Adrenal gland (tissue), 12 donors: ENCODE measurements around the gene IDH3G. TPM values are rescaled to one million over a fixed set of nuclear protein-coding genes. Genes with fewer than 3 reads are reported as not detected.

Experiments used
- DNase-seq, 7 donors: peaks; one replicate each; pipeline ENCODE4 v3.0.0-alpha.2; 2019 to 2020
- H3K27ac ChIP-seq, 5 donors: fragments of 200-600 bp; sonication (generic) in 4 of 5; 1 replicate in 3 of 5; 2 replicates in 2 of 5; pipeline versions ENCODE4 v1.5.1 to v1.8.0; 2016 to 2020; ENCODE audit warnings: mild to moderate bottlenecking in 1 of 5
- H3K27me3 ChIP-seq: fragments of 200-600 bp; 2 replicates; pipeline ENCODE4 v1.8.0; 2021
- H3K36me3 ChIP-seq, 2 donors: fragments of 200-600 bp; replicated peaks in 1 of 2; 1 replicate in 1 of 2; 2 replicates in 1 of 2; pipeline versions ENCODE4 v1.5.1 to v1.8.0; 2018 to 2022
- H3K4me1 ChIP-seq, 2 donors: fragments of 200-600 bp; replicated peaks in 1 of 2; 1 replicate in 1 of 2; 2 replicates in 1 of 2; pipeline versions ENCODE4 v1.5.1 to v1.8.0; 2018 to 2021
- H3K4me3 ChIP-seq, 4 donors: fragments of 200-600 bp; sonication (generic) in 3 of 4; one replicate each; pipeline ENCODE4 v1.5.1; 2016 to 2018
- H3K9me3 ChIP-seq, 3 donors: fragments of 200-600 bp; sonication (generic) in 1 of 3; replicated peaks in 1 of 3; 1 replicate in 2 of 3; 2 replicates in 1 of 3; pipeline versions ENCODE4 v1.5.1 to v1.8.0; 2016 to 2021
- CTCF ChIP-seq, 6 experiments: fragments of 450-650 bp in 4 of 6; fragments of 200-600 bp in 2 of 6; sonication (generic) in 1 of 6; IDR thresholded peaks; 1 replicate in 5 of 6; 2 replicates in 1 of 6; pipeline versions ENCODE4 v1.5.1 to v1.8.0; 2016 to 2021; ENCODE audit warnings: antibody characterized with exemption in 6 of 6, mild to moderate bottlenecking in 2 of 6, moderate library complexity in 1 of 6
- POLR2A ChIP-seq, 2 donors: fragments of 450-650 bp; IDR thresholded peaks; one replicate each; pipeline ENCODE4 v1.6.1; 2017; ENCODE audit warnings: antibody characterized with exemption in 2 of 2, mild to moderate bottlenecking in 2 of 2, moderate library complexity in 1 of 2
- WGBS, 4 donors: extraction: QIAGEN DNeasy Blood & Tissue Kit in 2 of 4; methylation state at CpG; one replicate each; pipeline versions ENCODE4 v1.1.5 to v1.1.7; 2013 to 2017; 5-methylcytosine and 5-hydroxymethylcytosine counted together
- intact Hi-C, 2 donors: fragments of 100-400 bp; cut with DNase I; formaldehyde crosslinking; loops; one replicate each; pipeline versions ENCODE4 v1.14.1 to v1.15.0; 2022 to 2023
- polyA plus RNA-seq, 3 donors: library from polyadenylated mRNA; stranded (reverse); fragments of 200-250 nt in 2 of 3; fragments of 350-450 nt in 1 of 3; fragmentation: Illumina TruSeq in 1 of 3; extraction: RNeasy Lipid Tissue Mini Kit (QIAGEN cat#74804) in 1 of 3; gene quantifications; one replicate each; pipeline ENCODE4 v1.2.3, GENCODE V29; 2013 to 2014
- total RNA-seq, 9 donors: library from RNA; depleted of rRNA in 4 of 9; stranded (reverse); fragments of >200 nt in 4 of 9; fragments of 120-200 nt in 1 of 9; fragmentation: NEBNext Ultra II Directional in 1 of 9; extraction: Animal tissue kit (Norgen Biotek cat#: 25700) in 1 of 9; gene quantifications; one replicate each; pipeline versions ENCODE4 v1.1.0 to v1.2.4, GENCODE V29; 2013 to 2023
- donor health status: healthy with polysubstance abuse.
- donor health status: Bipolar disorder and iron deficiency.
- donor health status: DM: yes; HTN: yes; CAD: no.
- donor health status: DM: no; HTN: no; CAD: no.
- donor health status: DM: no; HTN: no; CAD: no.
- donor health status: DM: yes; HTN: yes; CAD: no.

The IDH3G gene
- total and polyA plus RNA-seq, 12 donors: 68.4 to 144 (median 85.2) TPM

- no peak overlapping the region for H3K27ac ChIP-seq
- H3K27me3 ChIP-seq: no peaks in the 10 kb centered on the region
- no peaks in the 10 kb centered on the region for H3K9me3 ChIP-seq
- no peak for TF ChIP-seq POLR2A (IDR thresholded peaks at IDR 0.05)
- no peaks in the 10 kb centered on the region for H3K4me1 ChIP-seq
- no peak for DNase-seq
- H3K4me3 ChIP-seq: no peak overlapping the region
- peaks cover 0 to under 1% of the 10 kb centered on the region in 2 donors for H3K36me3 ChIP-seq
- 64 to 96% (median 77%) methylated on average over 5 to 14 of the region's 14 CpGs for WGBS, 4 donors
- intact Hi-C loops: no loop called here
These were observed 8.4 kb upstream of the IDH3G start for GRCh38 chrX:153802513-153803045.

DNA sequence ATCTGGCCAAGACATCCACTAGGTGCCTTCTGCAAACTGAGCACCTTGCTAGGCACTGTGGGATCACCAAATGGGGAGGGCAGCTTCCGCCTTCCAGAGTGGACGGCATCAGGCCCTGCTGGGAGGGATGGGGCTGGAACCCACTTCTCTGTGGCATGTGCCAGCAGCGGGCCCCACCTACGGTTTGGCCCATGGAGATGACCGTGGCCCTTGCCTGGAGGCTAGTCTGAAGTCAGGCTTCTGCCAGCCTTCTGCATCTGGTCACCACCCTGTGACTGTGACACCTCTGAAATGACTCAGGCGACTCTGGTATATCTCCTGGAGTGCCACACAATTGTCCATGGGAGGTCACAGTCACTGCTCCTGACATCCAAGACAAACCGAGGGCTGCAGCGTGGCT, 7.5 kb upstream of the IDH3G start:
- no peaks in the 10 kb centered on the region for H3K4me1 ChIP-seq
- H3K27me3 ChIP-seq: no peaks in the 10 kb centered on the region
- H3K27ac ChIP-seq: no peak overlapping the region
- peaks cover 0 to 9% of the 10 kb centered on the region in 2 donors for H3K36me3 ChIP-seq
- WGBS, 4 donors: 78 to 88% (median 87%) methylated on average over 4 to 8 of the region's 8 CpGs; no CpG with 5 or more reads in 1 of the 4 donors
- TF ChIP-seq POLR2A (IDR thresholded peaks at IDR 0.05) (no peak), CTCF (IDR thresholded peaks at IDR 0.05) (no peak)
- H3K9me3 ChIP-seq: no peaks in the 10 kb centered on the region
- no peak for DNase-seq
- intact Hi-C loops: no loop called here
- no peak overlapping the region for H3K4me3 ChIP-seq

DNA sequence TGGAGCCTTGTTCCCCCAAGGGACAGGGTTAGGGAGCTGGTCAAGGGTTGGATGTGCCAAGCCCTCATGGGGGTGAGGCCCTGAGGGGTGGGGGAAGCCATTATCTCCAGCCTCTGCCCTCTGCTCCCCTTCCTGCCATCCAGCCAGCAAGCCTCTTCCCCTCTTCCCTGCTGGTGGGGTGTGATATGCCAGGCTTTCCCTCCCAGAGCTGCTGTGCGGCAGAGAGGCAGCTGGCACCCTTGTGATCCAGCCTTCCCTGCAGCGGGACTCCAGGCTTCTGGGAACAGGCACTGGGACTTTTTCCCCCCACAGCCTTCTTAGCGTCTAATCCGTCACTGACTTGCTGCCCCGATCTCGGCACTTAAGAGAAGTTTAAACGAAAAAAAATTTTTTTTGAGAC, 6.6 kb upstream of the IDH3G start:
- Histone ChIP-seq H3K36me3 (peaks cover 0 to 12% of the 10 kb centered on the region in 2 donors), H3K27me3 (no peaks in the 10 kb centered on the region), H3K9me3 (no peaks in the 10 kb centered on the region), H3K4me1 (peaks cover 0 to 1% of the 10 kb centered on the region in 2 donors), H3K27ac (no peak overlapping the region), H3K4me3 (no peak overlapping the region)
- no peak for DNase-seq
- 80 to 93% (median 89%) methylated on average over 7 of the region's 7 CpGs for WGBS, 4 donors
- intact Hi-C loops: no loop called here
- TF ChIP-seq POLR2A (IDR thresholded peaks at IDR 0.05) (no peak), CTCF (IDR thresholded peaks at IDR 0.05) (no peak)

GRCh38 chrX:153800177-153800722, 6.1 kb upstream of the IDH3G start:
- DNase-seq: no peak
- no peaks in the 10 kb centered on the region for H3K27me3 ChIP-seq
- no peak for TF ChIP-seq CTCF (IDR thresholded peaks at IDR 0.05)
- no peak for TF ChIP-seq POLR2A (IDR thresholded peaks at IDR 0.05)
- no peaks in the 10 kb centered on the region for H3K9me3 ChIP-seq
- H3K36me3 ChIP-seq: peaks cover 0 to 12% of the 10 kb centered on the region in 2 donors
- H3K27ac ChIP-seq: no peak overlapping the region
- 75 to 84% (median 79%) methylated on average over 13 to 16 of the region's 16 CpGs; no CpG with 5 or more reads in 1 of the 4 donors for WGBS, 4 donors
- H3K4me1 ChIP-seq: peaks cover 0 to 6% of the 10 kb centered on the region in 2 donors
- H3K4me3 ChIP-seq: no peak overlapping the region
- intact Hi-C loops: no loop called here

- intact Hi-C loops: no loop called here
- peaks cover 0 to 12% of the 10 kb centered on the region in 2 donors for H3K36me3 ChIP-seq
- H3K27ac ChIP-seq: no peak overlapping the region
- DNase-seq: no peak
- TF ChIP-seq CTCF (IDR thresholded peaks at IDR 0.05) (no peak), POLR2A (IDR thresholded peaks at IDR 0.05) (no peak)
- H3K9me3 ChIP-seq: no peaks in the 10 kb centered on the region
- H3K4me3 ChIP-seq: no peak overlapping the region
- H3K4me1 ChIP-seq: peaks cover 0 to 8% of the 10 kb centered on the region in 2 donors
- H3K27me3 ChIP-seq: no peaks in the 10 kb centered on the region
- WGBS, 4 donors: 89 to 92% (median 92%) methylated on average over 4 to 5 of the region's 5 CpGs; no CpG with 5 or more reads in 1 of the 4 donors
These were observed 5.2 kb upstream of the IDH3G start for GRCh38 chrX:153799326-153799725.
